Kidney (tissue), 2 donors: ENCODE data around the gene ADAMTSL2. TPM values are rescaled to one million over a fixed set of nuclear protein-coding genes. Genes with fewer than 3 reads are reported as not detected.

Experiments
- polyA plus RNA-seq: library from polyadenylated mRNA; stranded (reverse); fragments of 350-450 nt; fragmentation: Illumina TruSeq; extraction: RNeasy Lipid Tissue Mini Kit (QIAGEN cat#74804); gene quantifications from one replicate; pipeline ENCODE4 v1.2.3, GENCODE V29; 2014; ENCODE audit warnings: low read depth, low replicate concordance; ENCODE audit not compliant: insufficient read depth
- total RNA-seq: library from RNA; stranded (reverse); fragmentation: NEBNext Ultra II Directional; extraction: Animal tissue kit (Norgen Biotek cat#: 25700); gene quantifications from one replicate; pipeline ENCODE4 v1.2.1, GENCODE V29; 2021
- donor health status: DM: yes; HTN: yes; CAD: no.

The ADAMTSL2 gene
- total and polyA plus RNA-seq, 2 donors from 2014 or later, result 20.0 to 32.1 TPM

Other genes starting within 250 kb of the ADAMTSL2 start
- gene SURF6, start 198.5 kb upstream of the ADAMTSL2 start, total RNA-seq, result 17.3 TPM
- gene SURF6, start 198.5 kb upstream of the ADAMTSL2 start, polyA plus RNA-seq, result 16.8 TPM
- gene MED22, start 186.6 kb upstream of the ADAMTSL2 start, total RNA-seq, result 32.7 TPM
- 24.6 TPM for gene MED22, start 186.6 kb upstream of the ADAMTSL2 start, polyA plus RNA-seq
- gene RPL7A, start 186.5 kb upstream of the ADAMTSL2 start, total RNA-seq, result 1,502 TPM
- gene RPL7A, start 186.5 kb upstream of the ADAMTSL2 start, polyA plus RNA-seq, result 2,097 TPM
- 45.0 TPM for gene SURF1, start 178.2 kb upstream of the ADAMTSL2 start, total RNA-seq
- 165 TPM for gene SURF1, start 178.2 kb upstream of the ADAMTSL2 start, polyA plus RNA-seq
- gene SURF2, start 178.2 kb upstream of the ADAMTSL2 start, total RNA-seq, result 23.5 TPM
- gene SURF2, start 178.2 kb upstream of the ADAMTSL2 start, polyA plus RNA-seq, result 61.2 TPM
- 138 TPM for gene SURF4, start 158.6 kb upstream of the ADAMTSL2 start, total RNA-seq
- 121 TPM for gene SURF4, start 158.6 kb upstream of the ADAMTSL2 start, polyA plus RNA-seq
- gene STKLD1, start 158.3 kb upstream of the ADAMTSL2 start, total RNA-seq, result 1.9 TPM
- gene STKLD1, start 158.3 kb upstream of the ADAMTSL2 start, polyA plus RNA-seq, result 4.0 TPM
- gene REXO4, start 116.7 kb upstream of the ADAMTSL2 start, total RNA-seq, result 17.5 TPM
- gene REXO4, start 116.7 kb upstream of the ADAMTSL2 start, polyA plus RNA-seq, result 18.6 TPM
- gene ADAMTS13, start 112.3 kb upstream of the ADAMTSL2 start, total RNA-seq, result 3.1 TPM
- gene ADAMTS13, start 112.3 kb upstream of the ADAMTSL2 start, polyA plus RNA-seq, result 3.6 TPM
- gene CACFD1, start 74.7 kb upstream of the ADAMTSL2 start, total RNA-seq, result 37.3 TPM
- 37.8 TPM for gene CACFD1, start 74.7 kb upstream of the ADAMTSL2 start, polyA plus RNA-seq
- 5.8 TPM for gene SLC2A6, start 55.6 kb upstream of the ADAMTSL2 start, total RNA-seq
- 2.5 TPM for gene SLC2A6, start 55.6 kb upstream of the ADAMTSL2 start, polyA plus RNA-seq
- gene MYMK, start 9.7 kb upstream of the ADAMTSL2 start, total RNA-seq, result not detected
- not detected for gene MYMK, start 9.7 kb upstream of the ADAMTSL2 start, polyA plus RNA-seq
- 0.54 TPM for gene FAM163B, start 74.7 kb downstream of the ADAMTSL2 start, total RNA-seq
- not detected for gene FAM163B, start 74.7 kb downstream of the ADAMTSL2 start, polyA plus RNA-seq
- not detected for gene DBH, start 101.7 kb downstream of the ADAMTSL2 start, total RNA-seq
- 0.39 TPM for gene DBH, start 101.7 kb downstream of the ADAMTSL2 start, polyA plus RNA-seq
- gene SARDH, start 203.6 kb downstream of the ADAMTSL2 start, total RNA-seq, result 4.6 TPM
- gene SARDH, start 203.6 kb downstream of the ADAMTSL2 start, polyA plus RNA-seq, result 12.0 TPM